Tibial nerve (tissue), 4 donors: ENCODE measurements around the gene NUP107. TPM values are rescaled to one million over a fixed set of nuclear protein-coding genes. Genes with fewer than 3 reads are reported as not detected.

Experiments used
- DNase-seq, 2 donors: peaks; one replicate each; pipeline ENCODE4 v3.0.0-alpha.2; 2019; ENCODE audit warnings: low spot score in 2 of 2
- H3K27ac ChIP-seq, 4 donors: fragments of 200-600 bp; sonication (generic) in 3 of 4; one replicate each; pipeline ENCODE4 v1.5.1; 2017 to 2019; ENCODE audit warnings: mild to moderate bottlenecking in 1 of 4
- H3K27me3 ChIP-seq, 2 donors: fragments of 200-600 bp; sonication (generic) in 1 of 2; one replicate each; pipeline versions ENCODE4 v1.5.1 to v1.6.0; 2017 to 2019
- H3K36me3 ChIP-seq, 3 donors: fragments of 200-600 bp; sonication (generic); one replicate each; pipeline ENCODE4 v1.5.1; 2018 to 2019
- H3K4me1 ChIP-seq, 4 donors: fragments of 200-600 bp; sonication (generic) in 3 of 4; one replicate each; pipeline ENCODE4 v1.5.1; 2017 to 2019
- H3K4me3 ChIP-seq, 4 donors: fragments of 200-600 bp; sonication (generic) in 3 of 4; one replicate each; pipeline ENCODE4 v1.5.1; 2017 to 2019; ENCODE audit warnings: mild to moderate bottlenecking in 1 of 4, moderate library complexity in 1 of 4
- H3K9me3 ChIP-seq, 4 donors: fragments of 200-600 bp; sonication (generic) in 3 of 4; one replicate each; pipeline ENCODE4 v1.5.1; 2017 to 2019
- CTCF ChIP-seq, 5 experiments: fragments of 200-600 bp in 3 of 5; fragments of 450-650 bp in 2 of 5; sonication (generic) in 3 of 5; IDR thresholded peaks; one replicate each; pipeline ENCODE4 v1.5.1; 2016 to 2019; ENCODE audit warnings: antibody characterized with exemption in 5 of 5, mild to moderate bottlenecking in 3 of 5, moderate library complexity in 2 of 5
- EP300 ChIP-seq, 2 donors: sonication (generic); formaldehyde crosslinking; IDR thresholded peaks; one replicate each; pipeline ENCODE4 v1.6.1; 2017; ENCODE audit warnings: antibody characterized with exemption in 2 of 2, mild to moderate bottlenecking in 1 of 2
- POLR2A ChIP-seq, 2 donors: fragments of 450-650 bp; IDR thresholded peaks; one replicate each; pipeline ENCODE4 v1.6.1; 2017; ENCODE audit warnings: antibody characterized with exemption in 2 of 2, mild to moderate bottlenecking in 2 of 2, moderate library complexity in 2 of 2
- WGBS, 2 donors: methylation state at CpG; one replicate each; pipeline ENCODE4 v1.1.5; 2018; 5-methylcytosine and 5-hydroxymethylcytosine counted together
- total RNA-seq, 4 donors: library from RNA; depleted of rRNA; stranded (reverse); fragments of >200 nt; gene quantifications; one replicate each; pipeline ENCODE4 v1.1.0, GENCODE V29; 2016

Gene NUP107
- total RNA-seq, 4 donors from 2014 or later = 30.3 to 38.0 (median 31.6) TPM

GRCh38 chr12:68769941-68770340, 83.2 kb downstream of the NUP107 start:
- Histone ChIP-seq H3K27me3 (no peaks in the 10 kb centered on the region), H3K9me3 (no peaks in the 10 kb centered on the region), H3K36me3 (peaks cover 0 to 33% (median 0%) of the 10 kb centered on the region in 3 donors), H3K4me3 (no peak overlapping the region), H3K27ac (no peak overlapping the region), H3K4me1 (no peaks in the 10 kb centered on the region)
- TF ChIP-seq CTCF (IDR thresholded peaks at IDR 0.05) (no peak), EP300 (IDR thresholded peaks at IDR 0.05) (no peak), POLR2A (IDR thresholded peaks at IDR 0.05) (no peak)
- 94 to 96% methylated on average over 1 of the region's 1 CpG for WGBS, 2 donors
- no peak for DNase-seq

GRCh38 chr12:68771223-68771925, 84.6 kb downstream of the NUP107 start:
- Histone ChIP-seq H3K27me3 (no peaks in the 10 kb centered on the region), H3K27ac (no peak overlapping the region), H3K9me3 (no peaks in the 10 kb centered on the region), H3K4me1 (no peaks in the 10 kb centered on the region), H3K4me3 (no peak overlapping the region), H3K36me3 (peaks cover 0 to 20% (median 0%) of the 10 kb centered on the region in 3 donors)
- WGBS, 2 donors = 90 to 91% methylated on average over 5 of the region's 5 CpGs
- no peak for DNase-seq
- TF ChIP-seq POLR2A (IDR thresholded peaks at IDR 0.05) = no peak
- no peak for TF ChIP-seq CTCF (IDR thresholded peaks at IDR 0.05)
- TF ChIP-seq EP300 (IDR thresholded peaks at IDR 0.05) = no peak

GRCh38 chr12:68772714-68773113, 85.9 kb downstream of the NUP107 start:
- WGBS, 2 donors = 78 to 80% methylated on average over 8 of the region's 8 CpGs
- Histone ChIP-seq H3K27me3 (no peaks in the 10 kb centered on the region), H3K4me1 (no peaks in the 10 kb centered on the region), H3K4me3 (no peak overlapping the region), H3K36me3 (peaks cover 0 to 18% (median 0%) of the 10 kb centered on the region in 3 donors), H3K9me3 (no peaks in the 10 kb centered on the region), H3K27ac (no peak overlapping the region)
- no peak for DNase-seq
- TF ChIP-seq CTCF (IDR thresholded peaks at IDR 0.05) (no peak), EP300 (IDR thresholded peaks at IDR 0.05) (no peak)

GRCh38 chr12:68773582-68773981, 86.8 kb downstream of the NUP107 start:
- no peak for DNase-seq
- Histone ChIP-seq H3K9me3 (no peaks in the 10 kb centered on the region), H3K27ac (no peak overlapping the region), H3K27me3 (no peaks in the 10 kb centered on the region), H3K4me1 (no peaks in the 10 kb centered on the region), H3K36me3 (peaks cover 0 to 13% (median 0%) of the 10 kb centered on the region in 3 donors), H3K4me3 (no peak overlapping the region)
- 88 to 91% methylated on average over 5 of the region's 5 CpGs for WGBS, 2 donors
- TF ChIP-seq POLR2A (IDR thresholded peaks at IDR 0.05) (no peak), EP300 (IDR thresholded peaks at IDR 0.05) (no peak), CTCF (IDR thresholded peaks at IDR 0.05) (no peak)

GRCh38 chr12:68775121-68775630, 88.4 kb downstream of the NUP107 start:
- peaks cover 0 to 8% (median 0%) of the 10 kb centered on the region in 3 donors for H3K36me3 ChIP-seq
- no peak for TF ChIP-seq CTCF (IDR thresholded peaks at IDR 0.05)
- TF ChIP-seq POLR2A (IDR thresholded peaks at IDR 0.05) = no peak
- TF ChIP-seq EP300 (IDR thresholded peaks at IDR 0.05) = no peak
- H3K27ac ChIP-seq = no peak overlapping the region
- H3K9me3 ChIP-seq = no peaks in the 10 kb centered on the region
- H3K4me3 ChIP-seq = no peak overlapping the region
- DNase-seq = no peak
- H3K4me1 ChIP-seq = no peaks in the 10 kb centered on the region
- 95% methylated on average over 7 of the region's 7 CpGs for WGBS, 2 donors
- no peaks in the 10 kb centered on the region for H3K27me3 ChIP-seq
